Cerebellar nuclear complex (tissue), 1 donor: ENCODE measurements around the gene STARD7.

ENCODE experiments used
- DNase-seq, 2 experiments: peaks; one replicate each; lab custom pipeline; 2025; lab: John Stamatoyannopoulos, UW

STARD7 gene

DNA sequence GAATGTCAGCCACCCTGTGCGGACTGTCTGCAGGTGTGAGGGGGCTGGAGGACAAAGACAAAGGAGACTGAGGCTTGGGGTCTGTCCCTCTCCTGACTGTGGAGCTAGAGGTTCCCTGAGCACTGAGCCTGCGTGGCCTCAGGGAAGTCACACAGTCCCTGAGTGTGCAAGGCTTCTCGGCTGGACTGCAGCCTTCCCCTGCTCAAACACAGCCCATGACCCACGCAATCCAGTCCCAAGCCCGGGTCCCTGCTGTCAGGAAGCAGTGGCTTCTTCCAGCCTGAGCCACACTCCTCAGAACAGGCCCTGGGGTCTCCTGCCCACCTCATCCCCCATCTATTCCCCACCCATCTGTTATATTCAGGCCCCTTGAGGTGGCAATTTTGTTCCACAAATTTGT lies 73.0 kb downstream of the STARD7 start:
- DNase-seq: no peak

DNA sequence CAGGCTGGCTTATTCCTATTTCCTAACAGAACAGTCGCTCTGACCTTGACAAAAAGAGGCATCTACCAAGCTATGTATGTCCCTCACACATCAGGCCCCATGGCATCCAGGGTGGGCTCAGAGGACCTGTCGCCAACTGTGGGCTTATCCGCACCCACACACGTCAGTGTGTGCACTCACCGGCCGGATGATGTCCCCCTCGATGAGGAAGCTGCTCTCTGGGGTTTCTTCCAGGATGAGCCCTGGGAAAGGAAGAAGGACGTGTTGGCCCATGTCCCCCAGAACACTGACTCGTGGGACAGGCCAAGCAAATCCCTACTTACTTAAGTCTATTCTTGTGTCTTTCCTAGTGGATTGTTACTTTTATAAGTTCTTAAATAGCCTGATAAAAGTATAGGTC lies 73.5 kb downstream of the STARD7 start:
- DNase-seq: no peak
